Thyroid gland (tissue), 4 donors: Measurements from ENCODE around the gene IP6K3. TPM values are rescaled to one million over a fixed set of nuclear protein-coding genes. Genes with fewer than 3 reads are reported as not detected.

Source experiments
- DNase-seq, 2 donors: peaks; one replicate each; pipeline ENCODE4 v3.0.0-alpha.2; 2019
- H3K27ac ChIP-seq, 3 donors: fragments of 200-600 bp; sonication (generic); 1 replicate in 2 of 3; 2 replicates in 1 of 3; pipeline ENCODE4 v1.5.1; 2016 to 2019; ENCODE audit warnings: mild to moderate bottlenecking in 1 of 3, moderate library complexity in 1 of 3
- H3K27me3 ChIP-seq: fragments of 200-600 bp; sonication (generic); one replicate; pipeline ENCODE4 v1.5.1; 2019
- H3K36me3 ChIP-seq, 2 donors: fragments of 200-600 bp; sonication (generic); one replicate each; pipeline ENCODE4 v1.5.1; 2016 to 2019
- H3K4me1 ChIP-seq, 2 donors: fragments of 200-600 bp; sonication (generic); one replicate each; pipeline ENCODE4 v1.5.1; 2017 to 2019
- H3K4me3 ChIP-seq, 3 donors: fragments of 200-600 bp; sonication (generic); replicated peaks in 1 of 3; 1 replicate in 2 of 3; 2 replicates in 1 of 3; pipeline ENCODE4 v1.5.1; 2016; ENCODE audit warnings: mild to moderate bottlenecking in 1 of 3
- H3K9me3 ChIP-seq: fragments of 200-600 bp; sonication (generic); one replicate; pipeline ENCODE4 v1.5.1; 2017
- CTCF ChIP-seq, 6 experiments: fragments of 200-600 bp in 3 of 6; fragments of 450-650 bp in 3 of 6; sonication (generic) in 3 of 6; IDR thresholded peaks; one replicate each; pipeline ENCODE4 v1.5.1; 2016 to 2019; ENCODE audit warnings: antibody characterized with exemption in 6 of 6, mild to moderate bottlenecking in 2 of 6, inconsistent platforms in 1 of 6, moderate library complexity in 1 of 6
- POLR2A ChIP-seq, 2 donors: fragments of 450-650 bp; IDR thresholded peaks; one replicate each; pipeline ENCODE4 v1.6.1; 2017; ENCODE audit warnings: antibody characterized with exemption in 2 of 2, mild to moderate bottlenecking in 2 of 2, moderate library complexity in 1 of 2
- WGBS, 2 donors: methylation state at CpG; one replicate each; pipeline ENCODE4 v1.1.5; 2017; 5-methylcytosine and 5-hydroxymethylcytosine counted together
- intact Hi-C: fragments of 100-400 bp; cut with DNase I; formaldehyde crosslinking; loops from one replicate; pipeline ENCODE4 v1.15.1; 2023
- total RNA-seq, 4 donors: library from RNA; depleted of rRNA; stranded (reverse); fragments of >200 nt; gene quantifications; one replicate each; pipeline ENCODE4 v1.2.3, GENCODE V29; 2016

The IP6K3 gene
- total RNA-seq, 4 donors from 2014 or later, result 7.9 to 20.5 (median 17.1) TPM

GRCh38 chr6:33688006-33688405, 58.7 kb downstream of the IP6K3 start:
- Histone ChIP-seq H3K36me3 (peaks cover 97 to 98% of the 10 kb centered on the region in 2 donors), H3K27ac (no peak overlapping the region), H3K27me3 (no peaks in the 10 kb centered on the region), H3K4me1 (no peaks in the 10 kb centered on the region), H3K4me3 (no peak overlapping the region), H3K9me3 (no peaks in the 10 kb centered on the region)
- WGBS, 2 donors, result 97 to 100% methylated on average over 8 to 12 of the region's 20 CpGs
- TF ChIP-seq POLR2A (IDR thresholded peaks at IDR 0.05) (no peak), CTCF (IDR thresholded peaks at IDR 0.05) (no peak)
- intact Hi-C loops, result loop anchor here (5.0 kb wide), 1 partner anchor 51 kb away; no protein-coding TSS in a partner anchor
- no peak for DNase-seq

GRCh38 chr6:33686981-33687975, 59.4 kb downstream of the IP6K3 start:
- no peaks in the 10 kb centered on the region for H3K4me1 ChIP-seq
- H3K27ac ChIP-seq, result no peak overlapping the region
- no peak for DNase-seq
- no peak for TF ChIP-seq POLR2A (IDR thresholded peaks at IDR 0.05)
- no peak for TF ChIP-seq CTCF (IDR thresholded peaks at IDR 0.05)
- 89 to 93% methylated on average over 22 of the region's 27 CpGs for WGBS, 2 donors
- H3K36me3 ChIP-seq, result peaks cover 97 to 98% of the 10 kb centered on the region in 2 donors
- H3K27me3 ChIP-seq, result no peaks in the 10 kb centered on the region
- H3K4me3 ChIP-seq, result no peak overlapping the region
- no peaks in the 10 kb centered on the region for H3K9me3 ChIP-seq
- intact Hi-C loops, result loop anchor here (5.0 kb wide), 1 partner anchor 50 kb away; no protein-coding TSS in a partner anchor

- WGBS, 2 donors, result 79 to 81% methylated on average over 6 of the region's 6 CpGs
- H3K4me1 ChIP-seq, result no peaks in the 10 kb centered on the region
- peaks cover 95 to 96% of the 10 kb centered on the region in 2 donors for H3K36me3 ChIP-seq
- no peak overlapping the region for H3K4me3 ChIP-seq
- TF ChIP-seq CTCF (IDR thresholded peaks at IDR 0.05), result no peak
- TF ChIP-seq POLR2A (IDR thresholded peaks at IDR 0.05), result no peak
- no peaks in the 10 kb centered on the region for H3K27me3 ChIP-seq
- no peak overlapping the region for H3K27ac ChIP-seq
- no peak for DNase-seq
- no peaks in the 10 kb centered on the region for H3K9me3 ChIP-seq
- intact Hi-C loops, result loop anchor here (5.0 kb wide), 1 partner anchor 49 kb away; no protein-coding TSS in a partner anchor
Measured at GRCh38 chr6:33686225-33686924, 60.3 kb downstream of the IP6K3 start.

GRCh38 chr6:33685411-33686224, 61.1 kb downstream of the IP6K3 start:
- Histone ChIP-seq H3K27ac (no peak overlapping the region), H3K4me3 (no peak overlapping the region), H3K36me3 (peaks cover 88 to 95% of the 10 kb centered on the region in 2 donors), H3K4me1 (no peaks in the 10 kb centered on the region), H3K27me3 (no peaks in the 10 kb centered on the region), H3K9me3 (no peaks in the 10 kb centered on the region)
- no peak for DNase-seq
- intact Hi-C loops, result loop anchor here (5.0 kb wide), 1 partner anchor 48 kb away; no protein-coding TSS in a partner anchor
- TF ChIP-seq POLR2A (IDR thresholded peaks at IDR 0.05) (no peak), CTCF (IDR thresholded peaks at IDR 0.05) (no peak)
- 89 to 96% methylated on average over 31 to 32 of the region's 38 CpGs for WGBS, 2 donors
